Loucy (cell line): ENCODE data around the gene DNAJC11.

Experiments used
- H2AFZ ChIP-seq: fragments of 200-600 bp; sonication (generic); 2 replicates; pipeline ENCODE4 v1.6.0; 2016; ENCODE audit warnings: antibody characterized with exemption, mild to moderate bottlenecking, low read length, moderate library complexity
- H3F3A ChIP-seq: fragments of 200-600 bp; 2 replicates; pipeline ENCODE4 v1.6.0; 2016; ENCODE audit warnings: antibody characterized with exemption, low read depth, mild to moderate bottlenecking
- H3K27me3 ChIP-seq: fragments of 200-600 bp; sonication (generic); 2 replicates; pipeline ENCODE4 v1.6.1; 2014; ENCODE audit warnings: low read length, mild to moderate bottlenecking; ENCODE audit not compliant: insufficient read depth, poor library complexity, severe bottlenecking
- H3K36me3 ChIP-seq: fragments of 200-600 bp; sonication (generic); 2 replicates; pipeline ENCODE4 v1.6.1; 2016; ENCODE audit warnings: low read length; ENCODE audit not compliant: insufficient read depth
- H3K4me1 ChIP-seq: fragments of 200-600 bp; sonication (generic); 2 replicates; pipeline ENCODE4 v1.5.1; 2014; ENCODE audit warnings: low read length, mild to moderate bottlenecking; ENCODE audit not compliant: insufficient read depth, poor library complexity, severe bottlenecking
- H3K4me2 ChIP-seq: fragments of 200-600 bp; sonication (generic); 2 replicates; pipeline ENCODE4 v1.6.0; 2014; ENCODE audit warnings: antibody characterized with exemption, low read length, low read depth, mild to moderate bottlenecking; ENCODE audit not compliant: poor library complexity, severe bottlenecking
- H3K4me3 ChIP-seq: fragments of 200-600 bp; sonication (generic); 2 replicates; pipeline ENCODE4 v1.5.1; 2014; ENCODE audit warnings: low read length, mild to moderate bottlenecking, mixed read lengths; ENCODE audit not compliant: poor library complexity, severe bottlenecking
- H3K79me2 ChIP-seq: fragments of 200-600 bp; sonication (generic); 2 replicates; pipeline ENCODE4 v1.6.1; 2014; ENCODE audit warnings: low read length; ENCODE audit not compliant: insufficient read depth
- H3K9ac ChIP-seq: fragments of 200-600 bp; sonication (generic); 2 replicates; pipeline ENCODE4 v1.6.0; 2014; ENCODE audit warnings: mild to moderate bottlenecking, low read depth, low read length, moderate library complexity; ENCODE audit not compliant: poor library complexity, severe bottlenecking
- H3K9me2 ChIP-seq: fragments of 200-600 bp; sonication (generic); replicated peaks from 2 replicates; pipeline ENCODE4 v1.6.1; 2016; ENCODE audit warnings: low read depth, low read length, mixed read lengths
- H3K9me3 ChIP-seq: fragments of 200-600 bp; sonication (generic); 2 replicates; pipeline ENCODE4 v1.6.1; 2014; ENCODE audit warnings: mild to moderate bottlenecking, antibody characterized with exemption, low read length, low read depth; ENCODE audit not compliant: insufficient read depth
- H4K20me1 ChIP-seq: fragments of 200-600 bp; sonication (generic); 2 replicates; pipeline ENCODE4 v1.6.0; 2014; ENCODE audit warnings: antibody characterized with exemption, low read length, mild to moderate bottlenecking; ENCODE audit not compliant: insufficient read depth, poor library complexity, severe bottlenecking
- CTCF ChIP-seq: fragments of 200-600 bp; sonication (generic); conservative IDR thresholded peaks from 2 replicates; pipeline ENCODE4 v1.5.1; 2014; ENCODE audit warnings: mild to moderate bottlenecking, antibody characterized with exemption, low read length
- EZH2phosphoT487 ChIP-seq: fragments of 200-600 bp; IDR thresholded peaks from 2 replicates; pipeline ENCODE4 v1.6.1; 2018; ENCODE audit warnings: antibody characterized with exemption, mild to moderate bottlenecking, moderate library complexity, borderline replicate concordance

The DNAJC11 gene

DNA sequence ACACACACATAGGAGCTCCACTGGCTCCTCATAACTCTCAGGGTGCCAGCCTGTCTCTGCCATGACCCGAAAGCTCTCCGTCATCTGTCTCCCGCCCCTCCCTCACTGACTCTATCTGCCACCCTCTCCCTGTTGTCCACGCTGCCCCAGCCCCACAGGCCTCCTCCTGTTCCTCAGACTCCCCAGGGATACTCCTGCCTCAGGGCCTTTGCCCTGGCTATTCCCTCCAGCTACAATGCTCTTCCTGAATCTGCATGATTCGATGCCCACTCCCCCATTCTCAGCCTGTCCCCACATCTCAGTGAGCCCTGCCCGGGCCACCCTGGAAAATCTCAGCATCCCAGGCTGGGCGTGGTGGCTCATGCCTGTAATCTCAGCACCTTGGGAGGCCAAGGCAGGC is 24.6 kb upstream of the DNAJC11 start:
- Histone ChIP-seq H3K9ac (no peak overlapping the region), H3K4me1 (no peaks in the 10 kb centered on the region), H3F3A (no peaks in the 10 kb centered on the region), H4K20me1 (no peaks in the 10 kb centered on the region), H3K27me3 (no peaks in the 10 kb centered on the region), H2AFZ (no peak overlapping the region), H3K4me2 (no peak overlapping the region), H3K36me3 (no peaks in the 10 kb centered on the region), H3K79me2 (no peaks in the 10 kb centered on the region), H3K4me3 (no peak overlapping the region), H3K9me3 (no peaks in the 10 kb centered on the region), H3K9me2 (no peaks in the 10 kb centered on the region)
- TF ChIP-seq CTCF (no peak), EZH2phosphoT487 (no peak)

- TF ChIP-seq CTCF, result no peak
- no peak for TF ChIP-seq EZH2phosphoT487
- H4K20me1 ChIP-seq, result no peaks in the 10 kb centered on the region
- no peaks in the 10 kb centered on the region for H3K9me3 ChIP-seq
- H3K79me2 ChIP-seq, result no peaks in the 10 kb centered on the region
- H3K27me3 ChIP-seq, result no peaks in the 10 kb centered on the region
- H3K9ac ChIP-seq, result no peak overlapping the region
- no peak overlapping the region for H2AFZ ChIP-seq
- no peaks in the 10 kb centered on the region for H3K36me3 ChIP-seq
- no peaks in the 10 kb centered on the region for H3F3A ChIP-seq
- no peaks in the 10 kb centered on the region for H3K9me2 ChIP-seq
- no peak overlapping the region for H3K4me2 ChIP-seq
- no peak overlapping the region for H3K4me3 ChIP-seq
- H3K4me1 ChIP-seq, result no peaks in the 10 kb centered on the region
Observed at GRCh38 chr1:6724517-6725141, 23.0 kb upstream of the DNAJC11 start.

- H3K9ac ChIP-seq, result no peak overlapping the region
- no peaks in the 10 kb centered on the region for H3K9me3 ChIP-seq
- H3K4me2 ChIP-seq, result no peak overlapping the region
- no peak overlapping the region for H3K4me3 ChIP-seq
- no peaks in the 10 kb centered on the region for H4K20me1 ChIP-seq
- no peaks in the 10 kb centered on the region for H3K79me2 ChIP-seq
- H3K36me3 ChIP-seq, result no peaks in the 10 kb centered on the region
- H3F3A ChIP-seq, result no peaks in the 10 kb centered on the region
- H3K27me3 ChIP-seq, result no peaks in the 10 kb centered on the region
- no peak for TF ChIP-seq EZH2phosphoT487
- no peaks in the 10 kb centered on the region for H3K9me2 ChIP-seq
- no peaks in the 10 kb centered on the region for H3K4me1 ChIP-seq
- no peak overlapping the region for H2AFZ ChIP-seq
Observed at GRCh38 chr1:6723621-6724428, 22.2 kb upstream of the DNAJC11 start.
